K562 (cell line): ENCODE data around the gene SKAP1. TPM values are rescaled to one million over a fixed set of nuclear protein-coding genes. Genes with fewer than 3 reads are reported as not detected.

Source experiments
- ATAC-seq: fragments of 200-7000 bp; cut with Tn5 transposase; 3 replicates; pipeline ENCODE4 v1.9.1; 2020; ENCODE audit warnings: moderate library complexity
- BruUV-seq: library from RNA; stranded (reverse); fragments of 400-500 nt; replicated peaks from 2 replicates; lab custom pipeline; 2021; lab: Mats Ljungman, UMichigan
- CTCF ChIA-PET: fragments of 300-600 bp; formaldehyde crosslinking; extraction: SDS; loops from one replicate; lab custom pipeline; 2021; ENCODE audit warnings: low intra/inter-chr PET ratio; lab: Yijun Ruan, JAX
- POLR2A ChIA-PET: fragments of 300-600, 350-650 bp; sonication (Branson Sonifier 250); formaldehyde crosslinking; extraction: SDS; loops from one replicate; lab custom pipeline; 2021; ENCODE audit warnings: antibody characterized with exemption, inconsistent platforms; lab: Yijun Ruan, JAX
- DNase-seq, 4 experiments: peaks; one replicate each; pipeline versions ENCODE4 v3.0.0 to v3.0.0-alpha.2; 2011 to 2018; ENCODE audit warnings: low spot score in 3 of 4, mixed read lengths in 3 of 4; ENCODE audit errors: extremely low read depth in 1 of 4
- FAIRE-seq: peaks from 2 replicates; lab custom pipeline; 2011; peaks lifted over from hg19 to GRCh38; lab: Jason Lieb, UNC
- H2AFZ ChIP-seq: 2 replicates; pipeline ENCODE4 v1.6.0; 2011; ENCODE audit warnings: low read depth, low read length, control low read depth, inconsistent platforms
- H3K27ac ChIP-seq: fragments of 200-600 bp; 3 replicates; pipeline ENCODE4 v1.8.0; 2011; ENCODE audit warnings: low read depth, mild to moderate bottlenecking, control low read depth, inconsistent platforms, low read length, moderate library complexity, mixed read lengths; ENCODE audit errors: extremely low read depth
- H3K27me3 ChIP-seq, 2 experiments: fragments of 300-600 bp in 1 of 2; 2 replicates in 1 of 2; 3 replicates in 1 of 2; pipeline versions ENCODE4 v1.6.0 to v1.8.0; 2011; ENCODE audit warnings: inconsistent platforms in 2 of 2, low read length in 2 of 2, mild to moderate bottlenecking in 1 of 2, mixed read lengths in 1 of 2, moderate library complexity in 1 of 2; ENCODE audit not compliant: control insufficient read depth in 2 of 2, insufficient read depth in 2 of 2
- H3K36me3 ChIP-seq: fragments of 300-600 bp; 3 replicates; pipeline ENCODE4 v1.8.0; 2011; ENCODE audit warnings: mild to moderate bottlenecking, low read length, inconsistent platforms; ENCODE audit not compliant: control insufficient read depth, insufficient read depth
- H3K4me1 ChIP-seq, 2 experiments: fragments of 200-600 bp in 1 of 2; replicated peaks in 1 of 2; 2 replicates in 1 of 2; 3 replicates in 1 of 2; pipeline versions ENCODE4 v1.5.1 to v1.8.0; 2011; ENCODE audit warnings: inconsistent platforms in 2 of 2, low read length in 2 of 2, mild to moderate bottlenecking in 1 of 2, mixed read lengths in 1 of 2, moderate library complexity in 1 of 2; ENCODE audit not compliant: control insufficient read depth in 2 of 2, insufficient read depth in 2 of 2
- H3K4me2 ChIP-seq: 2 replicates; pipeline ENCODE4 v1.6.1; 2011; ENCODE audit warnings: low read length, control low read depth, inconsistent platforms, mixed read lengths; ENCODE audit not compliant: insufficient read depth
- H3K4me3 ChIP-seq: fragments of 200-600 bp; sonication (generic), shearing (Covaris generic); 2 replicates; pipeline ENCODE4 v1.5.1; 2016; ENCODE audit warnings: control low read depth, inconsistent platforms
- H3K79me2 ChIP-seq: fragments of 200-600 bp; 3 replicates; pipeline ENCODE4 v1.8.0; 2011; ENCODE audit warnings: low read length, inconsistent platforms; ENCODE audit not compliant: control insufficient read depth, insufficient read depth
- H3K9ac ChIP-seq, 2 experiments: 2 replicates each; pipeline versions ENCODE4 v1.6.0 to v1.6.1; 2011; ENCODE audit warnings: low read depth in 2 of 2, low read length in 2 of 2, control low read depth in 1 of 2, inconsistent platforms in 1 of 2, mild to moderate bottlenecking in 1 of 2, mixed read lengths in 1 of 2; ENCODE audit not compliant: insufficient read depth in 1 of 2
- H3K9me1 ChIP-seq: one replicate; pipeline ENCODE4 v1.6.0; 2011; ENCODE audit warnings: inconsistent platforms, mild to moderate bottlenecking, low read length, moderate library complexity; ENCODE audit not compliant: control insufficient read depth, insufficient read depth
- H3K9me3 ChIP-seq: replicated peaks from 2 replicates; pipeline ENCODE4 v1.5.1; 2011; ENCODE audit warnings: low read depth, low read length, inconsistent platforms; ENCODE audit not compliant: control insufficient read depth, insufficient read depth
- H4K20me1 ChIP-seq: replicated peaks from 2 replicates; pipeline ENCODE4 v1.6.1; 2011; ENCODE audit warnings: low read length, inconsistent platforms, mixed read lengths; ENCODE audit not compliant: control insufficient read depth, insufficient read depth
- ASH1L ChIP-seq: fragments of 450-650 bp; IDR thresholded peaks from 2 replicates; pipeline ENCODE4 v1.6.1; 2018; ENCODE audit warnings: borderline replicate concordance, mild to moderate bottlenecking, low read depth; ENCODE audit not compliant: partially characterized antibody
- BCL6 ChIP-seq: fragments of 250-450 bp; sonication (Bioruptor Pico); IDR thresholded peaks from 2 replicates; pipeline ENCODE4 v1.4.0; 2020
- CBX8 ChIP-seq: fragments of 200-600 bp; sonication (generic); IDR thresholded peaks from 2 replicates; pipeline ENCODE4 v1.6.1; 2012; ENCODE audit warnings: borderline replicate concordance, mixed run types, low read depth, mild to moderate bottlenecking, moderate library complexity, mixed read lengths, low read length, control low read depth, inconsistent platforms; ENCODE audit not compliant: poor library complexity, severe bottlenecking; ENCODE audit errors: extremely low read depth
- EGR1 ChIP-seq: fragments of 450-650 bp; conservative IDR thresholded peaks from 2 replicates; pipeline ENCODE4 v1.6.1; 2017; ENCODE audit warnings: mild to moderate bottlenecking
- GTF2B ChIP-seq: IDR thresholded peaks from 2 replicates; pipeline ENCODE4 v1.6.1; 2011; ENCODE audit not compliant: insufficient read length; ENCODE audit errors: extremely low read depth
- HDAC2 ChIP-seq: fragments of 450-650 bp; IDR thresholded peaks from 2 replicates; pipeline ENCODE4 v1.6.1; 2016; ENCODE audit warnings: mild to moderate bottlenecking
- HMGN3 ChIP-seq: IDR thresholded peaks from 2 replicates; pipeline ENCODE4 v1.6.1; 2011; ENCODE audit warnings: borderline replicate concordance, low read depth, mild to moderate bottlenecking, mixed read lengths, low read length; ENCODE audit not compliant: insufficient read length; ENCODE audit errors: extremely low read depth
- MNT ChIP-seq, 2 experiments: fragments of 450-650 bp; conservative IDR thresholded peaks; 2 replicates each; pipeline ENCODE4 v1.6.1; 2017; ENCODE audit warnings: mild to moderate bottlenecking in 2 of 2, moderate library complexity in 2 of 2
- MXI1 ChIP-seq: IDR thresholded peaks from 2 replicates; pipeline ENCODE4 v1.6.1; 2011; ENCODE audit warnings: low read depth, mild to moderate bottlenecking, improper control_type of control experiment, low read length
- NBN ChIP-seq: fragments of 450-650 bp; IDR thresholded peaks from 2 replicates; pipeline ENCODE4 v1.6.1; 2016; ENCODE audit warnings: low read depth, mild to moderate bottlenecking
- NFE2L1 ChIP-seq: fragments of 450-650 bp; IDR thresholded peaks from 2 replicates; pipeline ENCODE4 v1.6.1; 2016; ENCODE audit warnings: missing genetic modification characterization, low read depth, mild to moderate bottlenecking, missing compliant biosample characterization, moderate library complexity, borderline replicate concordance
- SMARCA4 ChIP-seq: fragments of 450-650 bp; IDR thresholded peaks from 2 replicates; pipeline ENCODE4 v1.6.1; 2016
- SREBF2 ChIP-seq: sonication (generic); formaldehyde crosslinking; IDR thresholded peaks from 2 replicates; pipeline ENCODE4 v1.4.0; 2020; ENCODE audit warnings: mild to moderate bottlenecking, missing genetic modification reagents
- TAF7 ChIP-seq: fragments of 450-650 bp; IDR thresholded peaks from 2 replicates; pipeline ENCODE4 v1.6.1; 2016; ENCODE audit warnings: missing genetic modification characterization, missing compliant biosample characterization
- TARDBP ChIP-seq: fragments of 450-650 bp; IDR thresholded peaks from 2 replicates; pipeline ENCODE4 v1.6.1; 2016
- ZFP36 ChIP-seq: fragments of 150-350 bp; IDR thresholded peaks from 2 replicates; pipeline ENCODE4 v1.6.1; 2018; ENCODE audit warnings: low read length, low read depth; ENCODE audit not compliant: partially characterized antibody
- ZNF512 ChIP-seq: IDR thresholded peaks from 2 replicates; pipeline ENCODE4 v1.6.1; 2016; ENCODE audit warnings: missing genetic modification characterization, missing compliant biosample characterization
- ZSCAN29 ChIP-seq: fragments of 450-650 bp; IDR thresholded peaks from 2 replicates; pipeline ENCODE4 v1.6.1; 2017
- whole genome bisulfite sequencing: fragments of 100-300 bp; shearing (Covaris generic); methylation state at CpG from one replicate; pipeline ENCODE4 v1.1.6; 2016; ENCODE audit warnings: low coverage, mixed read lengths; ENCODE audit not compliant: insufficient coverage; ENCODE audit errors: missing lambda C conversion rate; 5-methylcytosine and 5-hydroxymethylcytosine counted together
- in situ Hi-C: fragments of 300-500 bp; cut with MboI; formaldehyde crosslinking; loops from 4 replicates; pipeline ENCODE4 v1.15.0; 2018; ENCODE audit warnings: inconsistent platforms, mixed read lengths
- intact Hi-C: fragments of 100-400 bp; cut with micrococcal nuclease; formaldehyde crosslinking; loops from 2 replicates; pipeline ENCODE4 v1.14.2; 2022
- polyA plus RNA-seq, 8 experiments: library from polyadenylated mRNA; depleted of rRNA in 4 of 8; stranded (reverse) in 5 of 8; unstranded in 3 of 8; fragments of >200 nt; fragmentation: Nextera tagmentation in 2 of 8; fragmentation: Illumina TruSeq in 1 of 8; extraction: Ambion mirVana in 2 of 8; extraction: Trizol in 1 of 8; gene quantifications; 2 replicates each; pipeline versions ENCODE4 v1.2.1 to v1.2.3, GENCODE V29; 2011 to 2014; ENCODE audit warnings: inconsistent platforms in 1 of 8, missing spikeins in 1 of 8
- total RNA-seq, 7 experiments: library from RNA; depleted of rRNA in 6 of 7; stranded (reverse); fragments of >200 nt in 6 of 7; fragmentation: Illumina TruSeq in 2 of 7; extraction: Trizol in 2 of 7; gene quantifications; 2 replicates each; pipeline versions ENCODE4 v1.2.1 to v1.2.3, GENCODE V29; 2011 to 2021; ENCODE audit warnings: low replicate concordance in 1 of 7

Gene SKAP1
- total and polyA plus RNA-seq, 9 of the 15 experiments (the other 6 are each of a cell fraction or from before 2014, with no cell fraction given) = 0.06 to 0.80 (median 0.10) TPM; not detected in 4

DNA sequence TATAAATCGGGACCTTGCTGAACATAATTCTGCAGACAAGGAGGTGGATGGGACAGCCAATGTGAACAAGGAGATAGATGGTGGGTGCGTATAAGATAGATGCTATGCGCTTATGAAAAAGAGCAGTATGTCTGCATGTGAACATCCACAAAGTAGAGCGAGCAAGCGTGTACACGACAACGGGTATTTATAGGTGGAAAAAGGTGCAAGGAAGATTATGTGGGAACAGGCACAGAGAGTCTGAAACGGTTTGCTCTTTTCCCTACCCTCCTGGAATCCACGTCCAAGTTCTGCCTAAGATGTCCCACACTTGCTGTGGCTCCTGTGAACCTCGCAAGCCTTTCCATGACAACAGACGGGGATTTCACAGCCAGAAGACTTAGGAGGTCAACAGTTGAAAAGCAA, 279.4 kb downstream of the SKAP1 start (continued):
- TF ChIP-seq CBX8 (peak; percentile 26), ZFP36 (peak; percentile 41), SMARCA4 (no peak), ASH1L (no peak)

GRCh38 chr17:48149787-48150463, 280.1 kb downstream of the SKAP1 start:
- Histone ChIP-seq H3K79me2 (no peaks in the 10 kb centered on the region), H3K36me3 (no peaks in the 10 kb centered on the region), H3K4me2 (peak overlapping the region; percentile 33; the same call in 1 of the 2 replicates), H3K9me1 (no peaks in the 10 kb centered on the region), H4K20me1 (no peaks in the 10 kb centered on the region), H3K4me1 (peaks cover 7 to 20% of the 10 kb centered on the region in 2 experiments; a peak in 4 of 5 replicates), H3K27ac (no peak overlapping the region), H3K4me3 (no peak overlapping the region), H2AFZ (no peak overlapping the region), H3K27me3 (peaks cover 8 to 27% of the 10 kb centered on the region in 2 experiments; a peak in 3 of 5 replicates), H3K9me3 (no peaks in the 10 kb centered on the region), H3K9ac (no peak overlapping the region)
- ATAC-seq (no peak), FAIRE-seq (no peak), DNase-seq (no peak)
- ChIA-PET CTCF (no interaction called here), POLR2A (interaction anchor here (0.7 to 1.3 kb wide), 5 partner anchors 10 to 457 kb away, joined by 3 to 6 read pairs (median 4); partner anchors contain the start of gene SNX11)
- intact Hi-C loops = loop anchor here (5.0 kb wide), 3 partner anchors 67 to 187 kb away; no protein-coding TSS in a partner anchor
- in situ Hi-C loops = no loop called here
- BruUV-seq = no TSS peak
- WGBS = 7% methylated on average over 4 of the region's 4 CpGs
- TF ChIP-seq NBN (no peak), BCL6 (CRISPR knock-in tag) (no peak), ZNF512 (tag) (peak; percentile 37; the same call in 1 of the 2 replicates), NFE2L1 (tag) (no peak), HMGN3 (no peak), TAF7 (tag) (no peak), GTF2B (no peak), TARDBP (no peak), HDAC2 (no peak), MXI1 (no peak), ZSCAN29 (no peak), EGR1 (no peak), MNT (conservative IDR thresholded peaks at IDR 0.05) (0 out of 4 replicates have a peak, but pooled peaks have one; percentile 2 to 16), SREBF2 (no peak)
